DND-41 (cell line): ENCODE measurements around the gene CPT2.

Source experiments
- EZH2 ChIP-seq: IDR thresholded peaks from 3 replicates; pipeline ENCODE4 v1.6.1; 2012; ENCODE audit warnings: borderline replicate concordance, low read depth, mild to moderate bottlenecking, moderate library complexity, low read length, inconsistent platforms; ENCODE audit not compliant: severe bottlenecking
- TF ChIP-seq, protein P1 (sequence below): IDR thresholded peaks from 2 replicates; pipeline ENCODE4 v1.5.1; 2012; ENCODE audit warnings: borderline replicate concordance, low read length, moderate library complexity, mild to moderate bottlenecking; ENCODE audit not compliant: poor library complexity, severe bottlenecking; ENCODE audit errors: extremely low read depth

DNA sequence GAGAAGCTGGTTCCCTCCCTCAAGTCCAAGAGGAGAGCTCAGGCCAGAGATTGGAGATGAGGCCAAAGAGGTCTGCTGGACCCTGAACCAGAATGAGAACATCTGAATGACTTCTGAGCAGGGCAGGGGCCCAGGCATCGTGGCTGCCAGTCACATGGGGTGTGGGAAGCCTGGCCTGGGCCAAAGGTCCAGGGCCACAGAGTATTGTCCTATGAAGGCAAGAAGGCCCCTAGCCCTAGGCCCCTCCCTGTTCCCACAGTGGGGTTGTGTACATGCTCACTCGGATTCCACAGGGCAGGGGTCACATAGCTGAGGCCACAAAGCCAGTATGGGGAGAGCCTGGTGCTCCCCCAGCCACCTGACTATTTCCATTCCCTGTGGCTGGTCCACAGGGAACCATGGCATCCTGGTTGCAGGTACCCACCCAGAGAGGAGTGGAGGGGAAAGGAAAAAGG, 35.7 kb upstream of the CPT2 start:
- TF ChIP-seq, protein P1, sequence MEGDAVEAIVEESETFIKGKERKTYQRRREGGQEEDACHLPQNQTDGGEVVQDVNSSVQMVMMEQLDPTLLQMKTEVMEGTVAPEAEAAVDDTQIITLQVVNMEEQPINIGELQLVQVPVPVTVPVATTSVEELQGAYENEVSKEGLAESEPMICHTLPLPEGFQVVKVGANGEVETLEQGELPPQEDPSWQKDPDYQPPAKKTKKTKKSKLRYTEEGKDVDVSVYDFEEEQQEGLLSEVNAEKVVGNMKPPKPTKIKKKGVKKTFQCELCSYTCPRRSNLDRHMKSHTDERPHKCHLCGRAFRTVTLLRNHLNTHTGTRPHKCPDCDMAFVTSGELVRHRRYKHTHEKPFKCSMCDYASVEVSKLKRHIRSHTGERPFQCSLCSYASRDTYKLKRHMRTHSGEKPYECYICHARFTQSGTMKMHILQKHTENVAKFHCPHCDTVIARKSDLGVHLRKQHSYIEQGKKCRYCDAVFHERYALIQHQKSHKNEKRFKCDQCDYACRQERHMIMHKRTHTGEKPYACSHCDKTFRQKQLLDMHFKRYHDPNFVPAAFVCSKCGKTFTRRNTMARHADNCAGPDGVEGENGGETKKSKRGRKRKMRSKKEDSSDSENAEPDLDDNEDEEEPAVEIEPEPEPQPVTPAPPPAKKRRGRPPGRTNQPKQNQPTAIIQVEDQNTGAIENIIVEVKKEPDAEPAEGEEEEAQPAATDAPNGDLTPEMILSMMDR: no peak
- no peak for TF ChIP-seq EZH2
